Measurements from ENCODE around the gene TRRAP.

Gene TRRAP

GRCh38 chr7:98997846-98998245 is 119.5 kb downstream of the TRRAP start:
- peak; percentile 58 for DNase-seq (ENCODE audit: low read depth)
- peak; percentile 7; the same call in 1 of the 2 replicates for TF ChIP-seq CTCF (conservative IDR thresholded peaks at IDR 0.05; ENCODE audit: low read length)
- H3K4me3 ChIP-seq (ENCODE audit: low read length), result no peak overlapping the region

DNA sequence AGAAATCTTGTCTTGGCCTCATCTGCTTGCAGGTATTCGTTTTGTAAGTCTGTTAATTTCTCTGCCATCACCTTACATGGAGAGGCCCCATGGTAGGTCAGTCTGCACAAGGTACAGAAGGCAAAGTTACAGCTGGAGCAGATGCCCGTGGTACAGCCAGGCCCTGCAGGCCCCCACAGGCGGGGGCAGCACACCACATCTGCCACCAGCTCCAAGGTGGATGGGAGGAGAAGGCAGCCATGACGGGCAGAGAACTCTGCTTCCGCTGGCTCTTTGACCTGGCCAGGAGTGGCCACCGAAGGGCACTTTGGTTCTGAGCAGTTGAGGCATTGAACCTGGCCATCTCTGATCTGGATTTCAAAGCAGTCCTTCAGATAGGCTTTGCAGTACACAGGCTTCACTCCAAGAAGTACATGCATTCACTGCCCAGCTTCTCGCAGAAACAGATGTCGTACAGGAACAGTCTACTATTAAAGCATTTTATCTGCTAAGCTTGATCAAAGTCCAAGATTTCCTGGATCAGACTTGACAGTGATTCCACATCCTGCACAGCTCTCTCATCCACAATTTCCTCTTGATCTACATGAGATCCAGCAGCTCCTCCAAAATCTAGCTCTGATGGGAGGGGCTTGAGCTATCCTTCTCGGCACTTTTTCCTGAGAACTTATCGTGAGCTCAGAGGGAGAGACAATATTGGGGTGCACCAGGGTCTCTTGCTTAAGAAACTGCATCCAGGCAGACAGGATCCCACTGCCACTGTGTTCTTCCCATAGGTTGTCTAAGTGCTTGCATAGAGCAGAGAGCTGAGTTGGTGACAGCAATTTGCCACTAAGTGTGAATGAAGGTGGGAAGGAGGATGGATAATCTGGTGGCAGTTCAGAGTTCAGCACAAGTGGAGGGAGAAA is 120.7 kb downstream of the TRRAP start:
- no peak for TF ChIP-seq CTCF (conservative IDR thresholded peaks at IDR 0.05; ENCODE audit: low read length)
- H3K4me3 ChIP-seq (ENCODE audit: low read length), result no peak overlapping the region
- DNase-seq (ENCODE audit: low read depth), result peak; percentile 36

- no peak for TF ChIP-seq CTCF (conservative IDR thresholded peaks at IDR 0.05; ENCODE audit: low read length)
- no peak for DNase-seq (ENCODE audit: low read depth)
- H3K4me3 ChIP-seq (ENCODE audit: low read length), result no peak overlapping the region
These were observed 122.0 kb downstream of the TRRAP start for GRCh38 chr7:99000196-99000903.

GRCh38 chr7:99000904-99001465 is 122.7 kb downstream of the TRRAP start:
- no peak overlapping the region for H3K4me3 ChIP-seq (ENCODE audit: low read length)
- DNase-seq (ENCODE audit: low read depth), result peak; percentile 5
- no peak for TF ChIP-seq CTCF (conservative IDR thresholded peaks at IDR 0.05; ENCODE audit: low read length)

GRCh38 chr7:99001482-99002147 is 123.3 kb downstream of the TRRAP start:
- TF ChIP-seq CTCF (conservative IDR thresholded peaks at IDR 0.05; ENCODE audit: low read length), result no peak
- H3K4me3 ChIP-seq (ENCODE audit: low read length), result no peak overlapping the region
- no peak for DNase-seq (ENCODE audit: low read depth)

DNA sequence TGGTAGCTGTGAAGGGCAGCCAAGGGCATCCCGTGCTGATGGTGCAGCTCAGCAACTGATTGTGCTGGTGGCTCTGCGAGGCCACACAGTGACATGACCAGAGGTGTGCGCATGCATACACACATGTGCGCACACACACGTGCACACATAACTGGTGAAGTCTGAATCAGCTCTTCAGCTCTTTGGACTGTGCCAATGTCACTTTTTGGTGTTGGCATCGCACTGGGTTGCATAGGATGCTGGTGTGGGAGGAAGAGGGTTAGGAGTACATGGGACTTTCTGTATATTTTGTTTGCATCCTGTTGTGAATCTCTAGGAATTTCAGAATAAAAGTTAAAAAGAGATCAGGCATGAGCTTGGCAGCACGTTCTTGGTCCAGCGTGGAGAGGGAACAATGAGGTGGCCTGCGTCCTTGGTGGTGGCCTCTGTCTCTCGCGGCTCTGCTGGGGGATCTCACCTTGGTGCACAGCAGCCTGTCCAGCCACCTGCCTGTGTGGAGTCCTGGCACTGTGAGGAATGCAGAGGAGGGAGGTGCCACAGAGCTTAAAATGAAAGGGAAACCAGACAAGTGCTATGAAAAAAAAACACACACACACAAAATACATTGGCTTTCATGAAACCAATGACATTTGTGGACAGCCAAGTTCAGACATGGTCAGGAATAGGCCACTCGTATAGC is 124.0 kb downstream of the TRRAP start:
- H3K4me3 ChIP-seq (ENCODE audit: low read length), result no peak overlapping the region
- no peak for DNase-seq (ENCODE audit: low read depth)
- no peak for TF ChIP-seq CTCF (conservative IDR thresholded peaks at IDR 0.05; ENCODE audit: low read length)
